NOMO-1 treated with dmso at 0.1 percent for 144 hours (cell line): ENCODE data around the gene PARD6G.

Source experiments
- DNase-seq: peaks from one replicate; lab custom pipeline; 2025; ENCODE audit not compliant: unreplicated experiment; lab: John Stamatoyannopoulos, UW

PARD6G gene

GRCh38 chr18:80115035-80115434 lies 132.3 kb downstream of the PARD6G start:
- no peak for DNase-seq

GRCh38 chr18:80112624-80113248 lies 134.6 kb downstream of the PARD6G start:
- DNase-seq: no peak

- DNase-seq: no peak
These were observed 137.6 kb downstream of the PARD6G start for GRCh38 chr18:80109676-80110078.

GRCh38 chr18:80108739-80109675 lies 138.3 kb downstream of the PARD6G start, which contains the start of gene ADNP2:
TSS of gene ADNP2 (plus strand) at chr18:80109262. CDS start at chr18:80117543, 8,281 bp downstream.
- DNase-seq: peak; percentile 87

GRCh38 chr18:80108121-80108536 lies 139.2 kb downstream of the PARD6G start:
- no peak for DNase-seq

- DNase-seq: no peak
These were observed 139.9 kb downstream of the PARD6G start for GRCh38 chr18:80107426-80107825.
